Heart left ventricle (tissue), 13 donors: ENCODE results near the gene PBLD.

Source experiments
- POLR2A ChIP-seq, 2 donors: fragments of 450-650 bp; IDR thresholded peaks; one replicate each; pipeline ENCODE4 v1.6.1; 2017; ENCODE audit warnings: antibody characterized with exemption in 2 of 2, mild to moderate bottlenecking in 2 of 2, moderate library complexity in 2 of 2
- TF ChIP-seq, protein P1 (sequence below), 12 donors: fragments of 200-600 bp; sonication (generic) in 4 of 12; IDR thresholded peaks; one replicate each; pipeline versions ENCODE4 v1.5.0 to v1.8.0; 2018 to 2022; ENCODE audit warnings: antibody characterized with exemption in 12 of 12, mild to moderate bottlenecking in 5 of 12
- donor health status: ischemic (EF 13 %, LVEDD 7.1; RV severe dilation, severe dysfunction).
- donor health status: DM: no; HTN: yes; CAD: no.
- donor health status: DM: no; HTN: no; CAD: no.
- donor health status: ischemic (EF 25% LVEDD 6.9; RV normal size, moderate dysfunction).
- donor health status: ischemic (EF 25% LVEDD 5.7; RV mildly dilated, moderate dysfunction).
- donor health status: ischemic (EF 35%, LVEDD 5.7; RV mildly dilated, moderate dysfunction).
- donor health status: nonischemic (EF 11% LVEDD 7.7; RV severe dilation, severe dysfunction).
- donor health status: DM: yes; HTN: yes; CAD: no.
- donor health status: PGD.
- donor health status: ischemic (EF 29% LVEDD 5.4; RV normal size, mild dysfunction).
- donor health status: nonischemic (EF 23%, LVEDD 6.1; RV moderate dilation, normal function).

DNA sequence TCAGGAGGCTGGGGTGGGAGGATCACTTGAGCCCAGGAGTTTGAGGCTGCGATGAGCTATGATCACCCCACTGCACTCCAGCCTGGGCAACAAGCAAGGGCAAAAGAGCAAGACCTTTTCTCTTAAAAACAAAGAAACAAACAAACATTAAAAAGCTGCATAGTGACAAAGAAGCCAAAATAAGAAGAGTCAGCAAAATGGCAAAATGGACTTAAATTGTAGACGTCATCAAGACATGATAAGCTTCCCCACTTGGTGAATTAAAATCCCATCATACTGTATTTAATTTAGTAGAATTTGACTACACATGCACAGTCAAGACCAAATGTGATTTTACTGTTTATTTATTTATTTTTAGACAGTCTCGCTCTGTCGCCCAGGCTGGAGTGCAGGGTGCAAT, 52.0 kb downstream of the PBLD start:
- TF ChIP-seq, protein P1, sequence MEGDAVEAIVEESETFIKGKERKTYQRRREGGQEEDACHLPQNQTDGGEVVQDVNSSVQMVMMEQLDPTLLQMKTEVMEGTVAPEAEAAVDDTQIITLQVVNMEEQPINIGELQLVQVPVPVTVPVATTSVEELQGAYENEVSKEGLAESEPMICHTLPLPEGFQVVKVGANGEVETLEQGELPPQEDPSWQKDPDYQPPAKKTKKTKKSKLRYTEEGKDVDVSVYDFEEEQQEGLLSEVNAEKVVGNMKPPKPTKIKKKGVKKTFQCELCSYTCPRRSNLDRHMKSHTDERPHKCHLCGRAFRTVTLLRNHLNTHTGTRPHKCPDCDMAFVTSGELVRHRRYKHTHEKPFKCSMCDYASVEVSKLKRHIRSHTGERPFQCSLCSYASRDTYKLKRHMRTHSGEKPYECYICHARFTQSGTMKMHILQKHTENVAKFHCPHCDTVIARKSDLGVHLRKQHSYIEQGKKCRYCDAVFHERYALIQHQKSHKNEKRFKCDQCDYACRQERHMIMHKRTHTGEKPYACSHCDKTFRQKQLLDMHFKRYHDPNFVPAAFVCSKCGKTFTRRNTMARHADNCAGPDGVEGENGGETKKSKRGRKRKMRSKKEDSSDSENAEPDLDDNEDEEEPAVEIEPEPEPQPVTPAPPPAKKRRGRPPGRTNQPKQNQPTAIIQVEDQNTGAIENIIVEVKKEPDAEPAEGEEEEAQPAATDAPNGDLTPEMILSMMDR (IDR thresholded peaks at IDR 0.05) = no peak
- no peak for TF ChIP-seq POLR2A (IDR thresholded peaks at IDR 0.05)
